Left lung (tissue), 10 donors: Measurements from ENCODE around the gene GJC3. TPM values are rescaled to one million over a fixed set of nuclear protein-coding genes. Genes with fewer than 3 reads are reported as not detected.
"Not testable (repeated sequence)": the region's sequence is repeated elsewhere in the genome, so short reads cannot be mapped to it uniquely, and the experiment has no call there.

Source experiments
- ATAC-seq: fragments of 200-7000 bp; cut with Tn5 transposase; one replicate; pipeline ENCODE4 v1.9.1; 2020; ENCODE audit warnings: moderate library complexity
- DNase-seq, 4 donors: peaks; one replicate each; pipeline ENCODE4 v3.0.0-alpha.2; 2013 to 2020
- H3K27ac ChIP-seq, 2 donors: fragments of 200-600 bp; sonication (generic) in 1 of 2; one replicate each; pipeline versions ENCODE4 v1.5.0 to v1.8.0; 2020 to 2021
- H3K27me3 ChIP-seq, 2 donors: fragments of 200-600 bp; sonication (generic) in 1 of 2; one replicate each; pipeline versions ENCODE4 v1.5.0 to v1.8.0; 2020 to 2021
- H3K36me3 ChIP-seq, 2 donors: fragments of 200-600 bp; sonication (generic) in 1 of 2; one replicate each; pipeline versions ENCODE4 v1.5.0 to v1.8.0; 2020 to 2021
- H3K4me1 ChIP-seq, 2 donors: fragments of 200-600 bp; one replicate each; pipeline ENCODE4 v1.8.0; 2021
- H3K4me3 ChIP-seq, 2 donors: fragments of 200-600 bp; sonication (generic) in 1 of 2; one replicate each; pipeline versions ENCODE4 v1.5.0 to v1.8.0; 2020 to 2021; ENCODE audit warnings: mild to moderate bottlenecking in 1 of 2
- H3K9me3 ChIP-seq, 2 donors: fragments of 200-600 bp; sonication (generic) in 1 of 2; one replicate each; pipeline versions ENCODE4 v1.5.0 to v1.8.0; 2020 to 2021
- CTCF ChIP-seq, 2 donors: fragments of 200-600 bp; sonication (generic) in 1 of 2; IDR thresholded peaks; one replicate each; pipeline versions ENCODE4 v1.5.0 to v1.8.0; 2021; ENCODE audit warnings: antibody characterized with exemption in 2 of 2
- intact Hi-C, 2 donors: fragments of 100-400 bp; cut with DNase I; formaldehyde crosslinking; loops; one replicate each; pipeline versions ENCODE4 v1.11.2 to v1.14.2; 2022
- polyA plus RNA-seq, 6 donors: library from polyadenylated mRNA; unstranded; fragments of 120-200 nt; gene quantifications; one replicate each; pipeline ENCODE4 v1.2.1, GENCODE V29; 2013; ENCODE audit not compliant: insufficient read length in 6 of 6
- total RNA-seq, 2 donors: library from RNA; stranded (reverse); fragmentation: NEBNext Ultra II Directional; extraction: Animal tissue kit (Norgen Biotek cat#: 25700); gene quantifications; one replicate each; pipeline ENCODE4 v1.2.1, GENCODE V29; 2021
- donor health status: DM: no; HTN: yes; CAD: no.
- donor health status: DM: no; HTN: no; CAD: no.

Gene GJC3
- total and polyA plus RNA-seq, 8 donors = 0.24 to 1.3 (median 1.1) TPM; not detected in 1

- intact Hi-C loops = no loop called here
- H3K9me3 ChIP-seq = peaks cover 0 to 3% of the 10 kb centered on the region in 2 donors
- H3K4me3 ChIP-seq = no peak overlapping the region
- no peaks in the 10 kb centered on the region for H3K4me1 ChIP-seq
- DNase-seq (no peak), ATAC-seq (no peak)
- H3K27me3 ChIP-seq = no peaks in the 10 kb centered on the region
- no peak overlapping the region for H3K27ac ChIP-seq
- no peaks in the 10 kb centered on the region for H3K36me3 ChIP-seq
- TF ChIP-seq CTCF (IDR thresholded peaks at IDR 0.05) = no peak
Observed at GRCh38 chr7:99943641-99944496, 14.4 kb upstream of the GJC3 start.

- no peak overlapping the region for H3K4me3 ChIP-seq
- intact Hi-C loops = no loop called here
- DNase-seq (no peak), ATAC-seq (no peak)
- H3K4me1 ChIP-seq = no peaks in the 10 kb centered on the region
- H3K9me3 ChIP-seq = peaks cover 0 to 11% of the 10 kb centered on the region in 2 donors
- H3K27me3 ChIP-seq = peaks cover 0 to 7% of the 10 kb centered on the region in 2 donors
- no peak overlapping the region for H3K27ac ChIP-seq
- no peak for TF ChIP-seq CTCF (IDR thresholded peaks at IDR 0.05)
- no peaks in the 10 kb centered on the region for H3K36me3 ChIP-seq
Observed at GRCh38 chr7:99938296-99938695, 8.9 kb upstream of the GJC3 start.

- DNase-seq, H3K27ac ChIP-seq, H3K4me1 ChIP-seq, H3K4me3 ChIP-seq, H3K27me3 ChIP-seq, ATAC-seq, intact Hi-C loops, H3K36me3 ChIP-seq: not testable (repeated sequence)
- H3K9me3 ChIP-seq = peaks cover 0 to 11% of the 10 kb centered on the region in 2 donors
Observed at GRCh38 chr7:99935009-99935408, 5.6 kb upstream of the GJC3 start.

- Histone ChIP-seq H3K36me3 (no peaks in the 10 kb centered on the region), H3K27ac (no peak overlapping the region), H3K4me3 (no peak overlapping the region), H3K9me3 (no peaks in the 10 kb centered on the region), H3K4me1 (peaks cover 0 to 8% of the 10 kb centered on the region in 2 donors), H3K27me3 (peaks cover 0 to 32% of the 10 kb centered on the region in 2 donors)
- no peak for DNase-seq
- ATAC-seq = no peak
- intact Hi-C loops = no loop called here
- TF ChIP-seq CTCF (IDR thresholded peaks at IDR 0.05) = no peak
Observed at GRCh38 chr7:99930376-99930775, 956 bp upstream of the GJC3 start.

- peak overlapping the region in 1 of 2 donors; percentile 25 for H3K27ac ChIP-seq
Observed at GRCh38 chr7:99929730-99930053, 272 bp upstream of the GJC3 start.

More at GRCh38 chr7:99929730-99930053, 272 bp upstream of the GJC3 start:
- no peak overlapping the region for H3K4me3 ChIP-seq
- peak in 1 of 2 donors; percentile 2 for TF ChIP-seq CTCF (IDR thresholded peaks at IDR 0.05)
- DNase-seq (no peak), ATAC-seq (no peak)
- H3K27me3 ChIP-seq = peaks cover 0 to 29% of the 10 kb centered on the region in 2 donors
- H3K9me3 ChIP-seq = no peaks in the 10 kb centered on the region
- H3K4me1 ChIP-seq = peaks cover 0 to 8% of the 10 kb centered on the region in 2 donors
- no peaks in the 10 kb centered on the region for H3K36me3 ChIP-seq
- intact Hi-C loops = loop anchor here in 1 of 2 donors (10.0 kb wide), 1 partner anchor 45 kb away; the partner anchor contains the start of gene AZGP1
